H1 (cell line): ENCODE results near the gene PALM. TPM values are rescaled to one million over a fixed set of nuclear protein-coding genes. Genes with fewer than 3 reads are reported as not detected.

Experiments
- CTCF ChIA-PET: fragments of 300-600 bp; sonication (Branson Sonifier 250); formaldehyde crosslinking; loops from one replicate; lab custom pipeline; 2021; ENCODE audit not compliant: partially characterized antibody; lab: Charles Lee
- POLR2A ChIA-PET: fragments of 300-600 bp; sonication (Branson Sonifier 250); formaldehyde crosslinking; loops from one replicate; lab custom pipeline; 2021; ENCODE audit warnings: inconsistent platforms; ENCODE audit not compliant: partially characterized antibody; lab: Charles Lee
- DNase-seq, 2 experiments: peaks; one replicate each; pipeline versions ENCODE4 v3.0.0 to v3.0.0-alpha.2; 2010 to 2022; ENCODE audit warnings: low spot score in 2 of 2, low read depth in 1 of 2, mixed read lengths in 1 of 2
- FAIRE-seq: peaks from 2 replicates; lab custom pipeline; 2011; peaks lifted over from hg19 to GRCh38; lab: Jason Lieb, UNC
- H2AFZ ChIP-seq: 2 replicates; pipeline ENCODE4 v1.8.1; 2012; ENCODE audit warnings: low read length, inconsistent platforms
- H2AK5ac ChIP-seq: 2 replicates; pipeline ENCODE4 v1.6.1; 2013; ENCODE audit warnings: low read depth, low read length
- H2BK120ac ChIP-seq: replicated peaks from 2 replicates; pipeline ENCODE3; 2013; ENCODE audit warnings: low read depth, low read length, inconsistent platforms
- H2BK12ac ChIP-seq: 2 replicates; pipeline ENCODE4 v1.6.1; 2013; ENCODE audit warnings: low read depth, low read length
- H2BK15ac ChIP-seq: 2 replicates; pipeline ENCODE4 v1.6.1; 2013; ENCODE audit warnings: low read length
- H2BK20ac ChIP-seq: 2 replicates; pipeline ENCODE4 v1.6.1; 2013; ENCODE audit warnings: low read length
- H2BK5ac ChIP-seq: 2 replicates; pipeline ENCODE4 v1.6.1; 2013; ENCODE audit warnings: low read depth, low read length
- H3K14ac ChIP-seq: 2 replicates; pipeline ENCODE4 v1.6.1; 2013; ENCODE audit warnings: inconsistent platforms; ENCODE audit not compliant: insufficient read length
- H3K18ac ChIP-seq: 2 replicates; pipeline ENCODE4 v1.6.1; 2013; ENCODE audit warnings: low read length; ENCODE audit errors: extremely low read depth
- H3K23ac ChIP-seq: 2 replicates; pipeline ENCODE4 v1.6.1; 2013; ENCODE audit warnings: inconsistent platforms; ENCODE audit not compliant: insufficient read length
- H3K23me2 ChIP-seq: 2 replicates; pipeline ENCODE4 v1.6.1; 2013; ENCODE audit warnings: low read depth, low read length
- H3K27ac ChIP-seq: 2 replicates; pipeline ENCODE4 v1.6.1; 2011; ENCODE audit warnings: low read depth, low read length, inconsistent platforms
- H3K27me3 ChIP-seq, 4 experiments: replicated peaks in 1 of 4; 1 replicate in 1 of 4; 2 replicates in 3 of 4; pipeline versions ENCODE4 v1.6.1 to v1.8.1; 2011 to 2013; ENCODE audit warnings: low read length in 3 of 4, mild to moderate bottlenecking in 3 of 4, inconsistent platforms in 2 of 4, mixed read lengths in 2 of 4, moderate library complexity in 1 of 4; ENCODE audit not compliant: control insufficient read depth in 3 of 4, insufficient read depth in 3 of 4; ENCODE audit errors: extremely low read depth in 1 of 4
- H3K36me3 ChIP-seq, 4 experiments: 2 replicates each; pipeline versions ENCODE4 v1.6.1 to v1.8.1; 2011 to 2013; ENCODE audit warnings: mild to moderate bottlenecking in 4 of 4, low read length in 3 of 4, moderate library complexity in 2 of 4, control low read depth in 1 of 4, inconsistent platforms in 1 of 4; ENCODE audit not compliant: insufficient read depth in 4 of 4, control insufficient read depth in 2 of 4
- H3K4ac ChIP-seq: replicated peaks from 2 replicates; pipeline ENCODE3; 2013; ENCODE audit warnings: low read length, low read depth, mixed read lengths, inconsistent platforms; ENCODE audit not compliant: insufficient read length
- H3K4me1 ChIP-seq, 4 experiments: replicated peaks in 1 of 4; 1 replicate in 1 of 4; 2 replicates in 3 of 4; pipeline versions ENCODE4 v1.6.1 to v1.8.1; 2011 to 2013; ENCODE audit warnings: low read length in 3 of 4, inconsistent platforms in 2 of 4, mixed read lengths in 1 of 4; ENCODE audit not compliant: insufficient read depth in 4 of 4, control insufficient read depth in 3 of 4
- H3K4me2 ChIP-seq, 2 experiments: 2 replicates each; pipeline versions ENCODE4 v1.6.1 to v1.8.1; 2011 to 2013; ENCODE audit warnings: low read depth in 2 of 2, low read length in 2 of 2, control low read depth in 1 of 2, inconsistent platforms in 1 of 2, mild to moderate bottlenecking in 1 of 2; ENCODE audit not compliant: insufficient read depth in 1 of 2
- H3K4me3 ChIP-seq, 4 experiments: fragments of 200-600, 300-600 bp in 1 of 4; sonication (generic), shearing (Covaris generic), sonication (Bioruptor Twin) in 1 of 4; 2 replicates each; pipeline versions ENCODE4 v1.5.1 to v1.8.1; 2011 to 2016; ENCODE audit warnings: low read length in 4 of 4, low read depth in 3 of 4, control low read depth in 2 of 4, inconsistent platforms in 2 of 4, mild to moderate bottlenecking in 2 of 4, mixed read lengths in 1 of 4, moderate library complexity in 1 of 4; ENCODE audit not compliant: insufficient read depth in 2 of 4; ENCODE audit errors: extremely low read depth in 1 of 4
- H3K56ac ChIP-seq: replicated peaks from 2 replicates; pipeline ENCODE3; 2013; ENCODE audit warnings: low read depth, mild to moderate bottlenecking, mixed read lengths, low read length, inconsistent platforms; ENCODE audit not compliant: insufficient read length
- H3K79me1 ChIP-seq: 2 replicates; pipeline ENCODE4 v1.6.1; 2013; ENCODE audit warnings: low read depth, low read length, control low read depth
- H3K79me2 ChIP-seq, 2 experiments: 2 replicates each; pipeline versions ENCODE4 v1.6.1 to v1.8.1; 2012 to 2013; ENCODE audit warnings: low read length in 2 of 2, mild to moderate bottlenecking in 2 of 2, inconsistent platforms in 1 of 2; ENCODE audit not compliant: insufficient read depth in 2 of 2, control insufficient read depth in 1 of 2
- H3K9ac ChIP-seq, 4 experiments: replicated peaks in 1 of 4; 1 replicate in 1 of 4; 2 replicates in 3 of 4; pipeline versions ENCODE4 v1.6.1 to v1.8.1; 2011 to 2013; ENCODE audit warnings: low read depth in 3 of 4, low read length in 3 of 4, control low read depth in 2 of 4, mild to moderate bottlenecking in 2 of 4, moderate library complexity in 2 of 4, inconsistent platforms in 1 of 4; ENCODE audit errors: extremely low read depth in 1 of 4
- H3K9me3 ChIP-seq, 2 experiments: 2 replicates each; pipeline versions ENCODE4 v1.6.1 to v1.8.1; 2012 to 2013; ENCODE audit warnings: mild to moderate bottlenecking in 2 of 2, moderate library complexity in 2 of 2, control low read depth in 1 of 2, inconsistent platforms in 1 of 2, low read depth in 1 of 2, low read length in 1 of 2, mixed read lengths in 1 of 2; ENCODE audit not compliant: insufficient read depth in 2 of 2
- H4K20me1 ChIP-seq, 2 experiments: replicated peaks in 1 of 2; 2 replicates each; pipeline versions ENCODE3 to v1.8.1; 2011 to 2013; ENCODE audit warnings: inconsistent platforms in 2 of 2, low read length in 2 of 2, mild to moderate bottlenecking in 1 of 2; ENCODE audit not compliant: insufficient read depth in 2 of 2, control insufficient read depth in 1 of 2
- H4K5ac ChIP-seq: 2 replicates; pipeline ENCODE4 v1.6.1; 2013; ENCODE audit warnings: low read length, low read depth, mixed read lengths, inconsistent platforms; ENCODE audit not compliant: insufficient read length
- H4K8ac ChIP-seq: 2 replicates; pipeline ENCODE4 v1.8.0; 2013; ENCODE audit warnings: mild to moderate bottlenecking, moderate library complexity, low read length, inconsistent platforms; ENCODE audit not compliant: insufficient read depth; ENCODE audit errors: extremely low read depth
- H4K91ac ChIP-seq: replicated peaks from 2 replicates; pipeline ENCODE3; 2013; ENCODE audit warnings: low read length, mixed read lengths, inconsistent platforms; ENCODE audit not compliant: insufficient read length
- BRCA1 ChIP-seq: IDR thresholded peaks from 2 replicates; pipeline ENCODE4 v1.6.1; 2012; ENCODE audit warnings: low read depth, low read length, improper control_type of control experiment
- CBX5 ChIP-seq: fragments of 300-800, 300-1000 bp; sonication (generic); IDR thresholded peaks from 2 replicates; pipeline ENCODE4 v1.7.1; 2016; ENCODE audit warnings: antibody characterized with exemption, low read length, low read depth
- CBX8 ChIP-seq: fragments of 300-800, 300-1000 bp; sonication (generic); IDR thresholded peaks from 2 replicates; pipeline ENCODE4 v1.7.1; 2016; ENCODE audit warnings: low read depth, low read length, borderline replicate concordance
- CHD1 ChIP-seq: IDR thresholded peaks from 2 replicates; pipeline ENCODE4 v1.6.1; 2012; ENCODE audit warnings: low read depth, low read length, improper control_type of control experiment
- EGR1 ChIP-seq: IDR thresholded peaks from 2 replicates; pipeline ENCODE4 v1.6.1; 2011; ENCODE audit warnings: low read depth, low read length, borderline replicate concordance
- GTF2F1 ChIP-seq: IDR thresholded peaks from 2 replicates; pipeline ENCODE4 v1.6.1; 2012; ENCODE audit warnings: low read depth, low read length, improper control_type of control experiment, borderline replicate concordance
- JUN ChIP-seq: IDR thresholded peaks from 2 replicates; pipeline ENCODE4 v1.6.1; 2011; ENCODE audit warnings: low read depth, mild to moderate bottlenecking, improper control_type of control experiment, low read length
- PHF8 ChIP-seq: fragments of 200-600 bp; sonication (generic); conservative IDR thresholded peaks from 2 replicates; pipeline ENCODE4 v1.7.1; 2012; ENCODE audit warnings: low read depth, mild to moderate bottlenecking, inconsistent platforms, low read length, moderate library complexity
- RBBP5 ChIP-seq: IDR thresholded peaks from 2 replicates; pipeline ENCODE4 v1.7.1; 2012; ENCODE audit warnings: low read depth, mild to moderate bottlenecking, inconsistent platforms, low read length, moderate library complexity, borderline replicate concordance
- RXRA ChIP-seq: IDR thresholded peaks from 2 replicates; pipeline ENCODE4 v1.6.1; 2011; ENCODE audit warnings: low read depth, mild to moderate bottlenecking, low read length, moderate library complexity; ENCODE audit not compliant: insufficient read depth
- SAP30 ChIP-seq: fragments of 300-600 bp; sonication (generic); IDR thresholded peaks from 2 replicates; pipeline ENCODE4 v1.7.1; 2012; ENCODE audit warnings: low read length, moderate library complexity, mild to moderate bottlenecking, inconsistent platforms; ENCODE audit not compliant: insufficient read depth, insufficient replicate concordance
- SIRT6 ChIP-seq: IDR thresholded peaks from one replicate; pipeline ENCODE4 v1.7.1; 2012; ENCODE audit warnings: low read length, inconsistent platforms
- SP4 ChIP-seq: IDR thresholded peaks from 2 replicates; pipeline ENCODE4 v1.6.1; 2012; ENCODE audit warnings: low read length, inconsistent platforms
- SRF ChIP-seq: IDR thresholded peaks from 2 replicates; pipeline ENCODE4 v1.6.1; 2011; ENCODE audit warnings: mild to moderate bottlenecking, low read depth, low read length, moderate library complexity
- TAF1 ChIP-seq: IDR thresholded peaks from 2 replicates; pipeline ENCODE4 v1.6.1; 2011; ENCODE audit warnings: mild to moderate bottlenecking, low read depth, low read length
- WGBS, 2 experiments: shearing (Covaris generic) in 1 of 2; methylation state at CpG; one replicate each; pipeline versions ENCODE4 v1.1.6 to v1.1.7; 2013 to 2015; ENCODE audit warnings: low lambda C conversion rate in 2 of 2, mixed read lengths in 2 of 2, inconsistent platforms in 1 of 2, low coverage in 1 of 2, missing lambda C conversion rate in 1 of 2; ENCODE audit not compliant: insufficient replicate concordance in 2 of 2, insufficient coverage in 1 of 2, insufficient read length in 1 of 2; ENCODE audit errors: extremely low coverage in 1 of 2, missing lambda C conversion rate in 1 of 2; 5-methylcytosine and 5-hydroxymethylcytosine counted together
- polyA plus RNA-seq, 7 experiments: library from polyadenylated mRNA; depleted of rRNA in 3 of 7; stranded (reverse) in 5 of 7; unstranded in 2 of 7; fragments of >200 nt in 5 of 7; fragments of 200-250 nt in 2 of 7; gene quantifications; 1 replicate in 5 of 7; 2 replicates in 1 of 7; 4 replicates in 1 of 7; pipeline versions ENCODE4 v1.2.1 to v1.2.3, GENCODE V29; 2011 to 2013; ENCODE audit warnings: missing spikeins in 2 of 7, mixed read lengths in 2 of 7
- total RNA-seq: library from RNA; stranded (reverse); fragmentation: NEBNext Ultra II Directional; extraction: Animal tissue kit (Norgen Biotek cat#: 25700); gene quantifications from 2 replicates; pipeline ENCODE4 v1.2.1, GENCODE V29; 2021

Gene PALM
- total and polyA plus RNA-seq, 2 of the 8 experiments (the other 6 are each of a cell fraction or from before 2014, with no cell fraction given): 5.7 to 16.5 TPM

GRCh38 chr19:768424-768823 is 59.7 kb downstream of the PALM start:
- no peaks in the 10 kb centered on the region for H3K79me2 ChIP-seq
- H2AK5ac ChIP-seq: no peak overlapping the region
- no peak overlapping the region for H3K9ac ChIP-seq
- 85% methylated on average over 14 of the region's 14 CpGs; no CpG with 5 or more reads in 1 of the 2 experiments for WGBS, 2 experiments
- H3K4ac ChIP-seq: no peak overlapping the region
- H3K4me3 ChIP-seq: no peak overlapping the region
- no peak overlapping the region for H3K56ac ChIP-seq
- H2BK12ac ChIP-seq: no peak overlapping the region
- DNase-seq (no peak), FAIRE-seq (no peak)
- H2BK15ac ChIP-seq: no peak overlapping the region
- H4K8ac ChIP-seq: no peak overlapping the region
- H3K4me2 ChIP-seq: no peak overlapping the region
- H2BK5ac ChIP-seq: no peak overlapping the region
- POLR2A ChIA-PET: interaction anchor here (1.0 to 3.1 kb wide), 8 partner anchors 14 to 71 kb away, joined by 3 to 9 read pairs (median 4); partner anchors contain the start of gene PTBP1
- H3K23ac ChIP-seq: no peak overlapping the region
- no peaks in the 10 kb centered on the region; the same call in 1 of the 2 replicates for H3K23me2 ChIP-seq
- CTCF ChIA-PET: interaction anchor here (0.6 to 3.1 kb wide), 7 partner anchors 23 to 129 kb away, joined by 3 to 23 read pairs (median 4); no protein-coding TSS in a partner anchor
- no peaks in the 10 kb centered on the region for H4K20me1 ChIP-seq
- no peak overlapping the region for H3K27ac ChIP-seq
- H3K4me1 ChIP-seq: no peaks in the 10 kb centered on the region; a peak in 1 of 7 replicates
- no peaks in the 10 kb centered on the region for H3K36me3 ChIP-seq
- no peak overlapping the region for H2BK120ac ChIP-seq
- H3K18ac ChIP-seq: no peak overlapping the region
- no peak overlapping the region for H4K5ac ChIP-seq
- H3K79me1 ChIP-seq: no peaks in the 10 kb centered on the region; the same call in 1 of the 2 replicates
- no peak overlapping the region for H3K14ac ChIP-seq
- H3K9me3 ChIP-seq: no peaks in the 10 kb centered on the region
- H2BK20ac ChIP-seq: no peak overlapping the region
- H2AFZ ChIP-seq: no peak overlapping the region
- H3K27me3 ChIP-seq: no peaks in the 10 kb centered on the region
- no peak overlapping the region for H4K91ac ChIP-seq
- no peak for TF ChIP-seq BRCA1
- TF ChIP-seq JUN: no peak
- no peak for TF ChIP-seq GTF2F1
- TF ChIP-seq CHD1: no peak
- no peak for TF ChIP-seq SIRT6
- TF ChIP-seq SRF: no peak
- TF ChIP-seq CBX8: no peak
- TF ChIP-seq PHF8: no peak
- no peak for TF ChIP-seq RXRA
- no peak for TF ChIP-seq SP4
- no peak for TF ChIP-seq RBBP5
- no peak for TF ChIP-seq SAP30
- TF ChIP-seq EGR1: no peak
- TF ChIP-seq TAF1: no peak
- TF ChIP-seq CBX5: no peak
